Measurements from ENCODE around the gene IPPK. TPM values are rescaled to one million over a fixed set of nuclear protein-coding genes. Genes with fewer than 3 reads are reported as not detected.

IPPK gene
- total RNA-seq, 1 donor from 2014 or later, result 14.8 TPM

GRCh38 chr9:92620845-92621244 is 49.1 kb downstream of the IPPK start:
- no peaks in the 10 kb centered on the region for H3K9me3 Mint-ChIP-seq
- H3K27ac Mint-ChIP-seq, result no peak overlapping the region
- intact Hi-C loops (cut with micrococcal nuclease), result no loop called here

GRCh38 chr9:92619601-92620300 is 50.2 kb downstream of the IPPK start:
- intact Hi-C loops (cut with micrococcal nuclease), result no loop called here
- Mint-ChIP-seq H3K27ac (no peak overlapping the region), H3K36me3 (ENCODE audit: low read depth) (peaks cover 20% of the 10 kb centered on the region), H3K9me3 (no peaks in the 10 kb centered on the region), H3K4me3 (no peak overlapping the region), H3K27me3 (ENCODE audit: insufficient read depth) (no peaks in the 10 kb centered on the region), H3K4me1 (ENCODE audit: low read depth) (no peaks in the 10 kb centered on the region)
- DNase-seq (ENCODE audit: low spot score), result no peak

More at GRCh38 chr9:92620845-92621244, 49.1 kb downstream of the IPPK start:
- Mint-ChIP-seq H3K27me3 (ENCODE audit: insufficient read depth) (no peaks in the 10 kb centered on the region), H3K36me3 (ENCODE audit: low read depth) (peaks cover 21% of the 10 kb centered on the region), H3K4me1 (ENCODE audit: low read depth) (peaks cover 6% of the 10 kb centered on the region), H3K4me3 (no peak overlapping the region)
- DNase-seq (ENCODE audit: low spot score), result no peak

- Mint-ChIP-seq H3K4me1 (ENCODE audit: low read depth) (no peaks in the 10 kb centered on the region), H3K4me3 (no peak overlapping the region), H3K36me3 (ENCODE audit: low read depth) (peaks cover 21% of the 10 kb centered on the region), H3K27ac (no peak overlapping the region), H3K27me3 (ENCODE audit: insufficient read depth) (no peaks in the 10 kb centered on the region), H3K9me3 (no peaks in the 10 kb centered on the region)
- intact Hi-C loops (cut with micrococcal nuclease), result no loop called here
- no peak for DNase-seq (ENCODE audit: low spot score)
These were observed 51.2 kb downstream of the IPPK start for GRCh38 chr9:92618633-92619225.

GRCh38 chr9:92617951-92618510 is 51.9 kb downstream of the IPPK start:
- Mint-ChIP-seq H3K4me3 (no peak overlapping the region), H3K27ac (no peak overlapping the region), H3K27me3 (ENCODE audit: insufficient read depth) (no peaks in the 10 kb centered on the region), H3K36me3 (ENCODE audit: low read depth) (peaks cover 21% of the 10 kb centered on the region), H3K4me1 (ENCODE audit: low read depth) (no peaks in the 10 kb centered on the region), H3K9me3 (no peaks in the 10 kb centered on the region)
- intact Hi-C loops (cut with micrococcal nuclease), result no loop called here
- no peak for DNase-seq (ENCODE audit: low spot score)

GRCh38 chr9:92617195-92617813 is 52.6 kb downstream of the IPPK start:
- DNase-seq (ENCODE audit: low spot score), result no peak
- intact Hi-C loops (cut with micrococcal nuclease), result no loop called here
- no peaks in the 10 kb centered on the region for H3K9me3 Mint-ChIP-seq
- H3K27ac Mint-ChIP-seq, result no peak overlapping the region
- H3K36me3 Mint-ChIP-seq (ENCODE audit: low read depth), result peaks cover 21% of the 10 kb centered on the region
- H3K4me3 Mint-ChIP-seq, result no peak overlapping the region
- no peaks in the 10 kb centered on the region for H3K4me1 Mint-ChIP-seq (ENCODE audit: low read depth)
- no peaks in the 10 kb centered on the region for H3K27me3 Mint-ChIP-seq (ENCODE audit: insufficient read depth)

GRCh38 chr9:92616655-92617111 is 53.2 kb downstream of the IPPK start:
- no peak overlapping the region for H3K27ac Mint-ChIP-seq
- no peak for DNase-seq (ENCODE audit: low spot score)
- H3K27me3 Mint-ChIP-seq (ENCODE audit: insufficient read depth), result no peaks in the 10 kb centered on the region
- peaks cover 27% of the 10 kb centered on the region for H3K36me3 Mint-ChIP-seq (ENCODE audit: low read depth)
- no peaks in the 10 kb centered on the region for H3K4me1 Mint-ChIP-seq (ENCODE audit: low read depth)
- no peaks in the 10 kb centered on the region for H3K9me3 Mint-ChIP-seq
- intact Hi-C loops (cut with micrococcal nuclease), result no loop called here
- no peak overlapping the region for H3K4me3 Mint-ChIP-seq

GRCh38 chr9:92616199-92616641 is 53.7 kb downstream of the IPPK start:
- H3K9me3 Mint-ChIP-seq, result no peaks in the 10 kb centered on the region
- intact Hi-C loops (cut with micrococcal nuclease), result no loop called here
- peaks cover 29% of the 10 kb centered on the region for H3K36me3 Mint-ChIP-seq (ENCODE audit: low read depth)
- H3K27me3 Mint-ChIP-seq (ENCODE audit: insufficient read depth), result no peaks in the 10 kb centered on the region
- no peak overlapping the region for H3K4me3 Mint-ChIP-seq
- no peaks in the 10 kb centered on the region for H3K4me1 Mint-ChIP-seq (ENCODE audit: low read depth)
- no peak overlapping the region for H3K27ac Mint-ChIP-seq
- no peak for DNase-seq (ENCODE audit: low spot score)

GRCh38 chr9:92615790-92616189 is 54.1 kb downstream of the IPPK start:
- Mint-ChIP-seq H3K36me3 (ENCODE audit: low read depth) (peaks cover 29% of the 10 kb centered on the region), H3K27ac (no peak overlapping the region), H3K27me3 (ENCODE audit: insufficient read depth) (no peaks in the 10 kb centered on the region), H3K9me3 (no peaks in the 10 kb centered on the region), H3K4me1 (ENCODE audit: low read depth) (no peaks in the 10 kb centered on the region), H3K4me3 (no peak overlapping the region)
- no peak for DNase-seq (ENCODE audit: low spot score)
- intact Hi-C loops (cut with micrococcal nuclease), result no loop called here

GRCh38 chr9:92614763-92615461 is 55.0 kb downstream of the IPPK start:
- no peaks in the 10 kb centered on the region for H3K4me1 Mint-ChIP-seq (ENCODE audit: low read depth)
- peaks cover 20% of the 10 kb centered on the region for H3K36me3 Mint-ChIP-seq (ENCODE audit: low read depth)
- no peak for DNase-seq (ENCODE audit: low spot score)
- H3K9me3 Mint-ChIP-seq, result no peaks in the 10 kb centered on the region
- intact Hi-C loops (cut with micrococcal nuclease), result no loop called here
- H3K27ac Mint-ChIP-seq, result no peak overlapping the region
- no peak overlapping the region for H3K4me3 Mint-ChIP-seq
- no peaks in the 10 kb centered on the region for H3K27me3 Mint-ChIP-seq (ENCODE audit: insufficient read depth)

- Mint-ChIP-seq H3K4me1 (ENCODE audit: low read depth) (no peaks in the 10 kb centered on the region), H3K27ac (no peak overlapping the region), H3K9me3 (no peaks in the 10 kb centered on the region), H3K4me3 (no peak overlapping the region), H3K36me3 (ENCODE audit: low read depth) (peaks cover 20% of the 10 kb centered on the region), H3K27me3 (ENCODE audit: insufficient read depth) (no peaks in the 10 kb centered on the region)
- intact Hi-C loops (cut with micrococcal nuclease), result no loop called here
- no peak for DNase-seq (ENCODE audit: low spot score)
These were observed 55.8 kb downstream of the IPPK start for GRCh38 chr9:92614123-92614510.

GRCh38 chr9:92613268-92614122 is 56.4 kb downstream of the IPPK start:
- Mint-ChIP-seq H3K4me3 (no peak overlapping the region), H3K27ac (no peak overlapping the region), H3K36me3 (ENCODE audit: low read depth) (peaks cover 20% of the 10 kb centered on the region), H3K27me3 (ENCODE audit: insufficient read depth) (no peaks in the 10 kb centered on the region), H3K4me1 (ENCODE audit: low read depth) (no peaks in the 10 kb centered on the region), H3K9me3 (no peaks in the 10 kb centered on the region)
- DNase-seq (ENCODE audit: low spot score), result no peak
- intact Hi-C loops (cut with micrococcal nuclease), result no loop called here

- intact Hi-C loops (cut with micrococcal nuclease), result no loop called here
- Mint-ChIP-seq H3K4me1 (ENCODE audit: low read depth) (no peaks in the 10 kb centered on the region), H3K27me3 (ENCODE audit: insufficient read depth) (no peaks in the 10 kb centered on the region), H3K9me3 (no peaks in the 10 kb centered on the region), H3K4me3 (no peak overlapping the region), H3K27ac (no peak overlapping the region), H3K36me3 (ENCODE audit: low read depth) (peaks cover 20% of the 10 kb centered on the region)
- DNase-seq (ENCODE audit: low spot score), result no peak
These were observed 57.1 kb downstream of the IPPK start for GRCh38 chr9:92612816-92613215.
